CD14-positive monocyte (primary cell): ENCODE results near the gene GLI1. TPM values are rescaled to one million over a fixed set of nuclear protein-coding genes. Genes with fewer than 3 reads are reported as not detected.
"Not testable (repeated sequence)": the region's sequence is repeated elsewhere in the genome, so short reads cannot be mapped to it uniquely, and the experiment has no call there.

Source experiments
- DNase-seq, 3 donors: peaks; one replicate each; pipeline ENCODE4 v3.0.0-alpha.2; 2011 to 2022
- H2AFZ ChIP-seq: 2 replicates; pipeline ENCODE4 v1.6.0; 2012; ENCODE audit warnings: mild to moderate bottlenecking, low read depth, low read length, inconsistent platforms; ENCODE audit not compliant: insufficient read depth, poor library complexity, severe bottlenecking
- H3K27ac ChIP-seq, 2 donors: 1 replicate in 1 of 2; 2 replicates in 1 of 2; pipeline ENCODE4 v1.5.1; 2012 to 2013; ENCODE audit warnings: low read length in 2 of 2, control low read depth in 1 of 2, inconsistent platforms in 1 of 2, low read depth in 1 of 2, mild to moderate bottlenecking in 1 of 2
- H3K27me3 ChIP-seq, 2 donors: one replicate each; pipeline versions ENCODE4 v1.6.0 to v1.6.1; 2011 to 2013; ENCODE audit warnings: low read length in 2 of 2; ENCODE audit not compliant: control insufficient read depth in 2 of 2, insufficient read depth in 2 of 2
- H3K36me3 ChIP-seq, 2 donors: replicated peaks in 1 of 2; 1 replicate in 1 of 2; 2 replicates in 1 of 2; pipeline versions ENCODE4 v1.5.1 to v1.6.1; 2012 to 2013; ENCODE audit warnings: low read length in 2 of 2, control low read depth in 1 of 2, inconsistent platforms in 1 of 2, mild to moderate bottlenecking in 1 of 2; ENCODE audit not compliant: insufficient read depth in 2 of 2, control insufficient read depth in 1 of 2
- H3K4me1 ChIP-seq, 2 donors: 1 replicate in 1 of 2; 2 replicates in 1 of 2; pipeline versions ENCODE4 v1.5.1 to v1.6.1; 2012 to 2013; ENCODE audit warnings: low read length in 2 of 2, control low read depth in 1 of 2, inconsistent platforms in 1 of 2, mild to moderate bottlenecking in 1 of 2, moderate library complexity in 1 of 2; ENCODE audit not compliant: insufficient read depth in 2 of 2, control insufficient read depth in 1 of 2
- H3K4me2 ChIP-seq: replicated peaks from 2 replicates; pipeline ENCODE3; 2012; ENCODE audit warnings: low read length, moderate library complexity, mild to moderate bottlenecking; ENCODE audit not compliant: poor library complexity, severe bottlenecking; ENCODE audit errors: extremely low read depth
- H3K4me3 ChIP-seq, 3 experiments: fragments of 200-600 bp in 1 of 3; sonication (generic) in 1 of 3; replicated peaks in 1 of 3; 1 replicate in 2 of 3; 2 replicates in 1 of 3; pipeline ENCODE4 v1.5.1; 2011 to 2013; ENCODE audit warnings: low read length in 3 of 3, mild to moderate bottlenecking in 3 of 3, control low read depth in 2 of 3, low read depth in 2 of 3, inconsistent platforms in 1 of 3, moderate library complexity in 1 of 3
- H3K79me2 ChIP-seq: 2 replicates; pipeline ENCODE4 v1.6.0; 2012; ENCODE audit warnings: mild to moderate bottlenecking, control low read depth, inconsistent platforms, low read length, moderate library complexity; ENCODE audit not compliant: insufficient read depth
- H3K9ac ChIP-seq: 2 replicates; pipeline ENCODE4 v1.6.0; 2017; ENCODE audit warnings: low read length, mild to moderate bottlenecking; ENCODE audit not compliant: insufficient read depth, poor library complexity, severe bottlenecking
- H3K9me3 ChIP-seq, 2 donors: replicated peaks in 1 of 2; 1 replicate in 1 of 2; 2 replicates in 1 of 2; pipeline versions ENCODE4 v1.5.1 to v1.6.1; 2012 to 2013; ENCODE audit warnings: low read length in 2 of 2, control low read depth in 1 of 2; ENCODE audit not compliant: control insufficient read depth in 1 of 2, insufficient read depth in 1 of 2
- H4K20me1 ChIP-seq: 2 replicates; pipeline ENCODE4 v1.6.0; 2012; ENCODE audit warnings: mild to moderate bottlenecking, low read length, control low read depth, moderate library complexity; ENCODE audit not compliant: insufficient read depth
- H3K27ac Mint-ChIP-seq, 7 donors: one replicate each; pipeline ENCODE4 v1.8.0; 2020; ENCODE audit warnings: mild to moderate bottlenecking in 7 of 7, mixed read lengths in 7 of 7, moderate library complexity in 6 of 7, inconsistent platforms in 2 of 7
- H3K27me3 Mint-ChIP-seq, 3 donors: one replicate each; pipeline ENCODE4 v1.8.0; 2021 to 2022; ENCODE audit warnings: low read depth in 3 of 3, mild to moderate bottlenecking in 3 of 3, mixed read lengths in 3 of 3, moderate library complexity in 3 of 3, inconsistent platforms in 1 of 3
- H3K36me3 Mint-ChIP-seq, 2 donors: one replicate each; pipeline ENCODE4 v1.8.0; 2020; ENCODE audit warnings: mixed read lengths in 2 of 2, inconsistent platforms in 1 of 2, mild to moderate bottlenecking in 1 of 2
- H3K4me1 Mint-ChIP-seq: one replicate; pipeline ENCODE4 v1.8.0; 2020; ENCODE audit warnings: mild to moderate bottlenecking, mixed read lengths
- H3K4me3 Mint-ChIP-seq, 2 donors: one replicate each; pipeline ENCODE4 v1.8.0; 2020; ENCODE audit warnings: mild to moderate bottlenecking in 2 of 2, mixed read lengths in 2 of 2, moderate library complexity in 1 of 2
- H3K9me3 Mint-ChIP-seq, 7 donors: one replicate each; pipeline ENCODE4 v1.8.0; 2020 to 2022; ENCODE audit warnings: mixed read lengths in 7 of 7, mild to moderate bottlenecking in 6 of 7, moderate library complexity in 6 of 7, inconsistent platforms in 2 of 7
- CTCF ChIP-seq: fragments of 200-600 bp; IDR thresholded peaks from one replicate; pipeline ENCODE4 v1.8.0; 2022; ENCODE audit warnings: antibody characterized with exemption, mild to moderate bottlenecking
- WGBS: methylation state at CpG from one replicate; pipeline ENCODE4 v1.1.5; 2013; ENCODE audit warnings: missing lambda C conversion rate; ENCODE audit not compliant: insufficient coverage; 5-methylcytosine and 5-hydroxymethylcytosine counted together
- intact Hi-C, 2 donors: fragments of 100-400 bp; cut with micrococcal nuclease; formaldehyde crosslinking; loops; one replicate each; pipeline versions ENCODE4 v1.15.0 to v1.15.1; 2023
- polyA plus RNA-seq, 3 donors: library from polyadenylated mRNA; depleted of rRNA in 1 of 3; unstranded in 2 of 3; stranded (reverse) in 1 of 3; fragments of 300-500 nt in 2 of 3; fragments of >200 nt in 1 of 3; fragmentation: Illumina TruSeq in 2 of 3; gene quantifications; 1 replicate in 2 of 3; 2 replicates in 1 of 3; pipeline ENCODE4 v1.2.3, GENCODE V29; 2012 to 2021

Gene GLI1
- polyA plus RNA-seq, 3 donors, result 0.05 TPM; not detected in 2

- H3K27ac Mint-ChIP-seq, result peak overlapping the region in 5 of 7 donors; percentile 22 to 80 (median 57)
- DNase-seq, result no peak
- peak overlapping the region in 1 of 2 donors; percentile 47 for H3K4me3 Mint-ChIP-seq
- peak overlapping the region in 1 of 2 donors; percentile 56 for H3K27ac ChIP-seq
- H3K36me3 Mint-ChIP-seq, result peaks cover 71 to 72% of the 10 kb centered on the region in 2 donors
- peaks cover 28 to 30% of the 10 kb centered on the region in 2 donors for H3K4me1 ChIP-seq
- intact Hi-C loops, result no loop called here
- H3K9ac ChIP-seq, result no peak overlapping the region
- no peaks in the 10 kb centered on the region for H3K27me3 ChIP-seq
- H4K20me1 ChIP-seq, result peaks cover 58% of the 10 kb centered on the region
- H3K4me2 ChIP-seq, result no peak overlapping the region
- WGBS, result 92% methylated on average over 7 of the region's 11 CpGs
- no peak overlapping the region for H3K4me3 ChIP-seq
- peaks cover 0 to 1% (median 0%) of the 10 kb centered on the region in 3 donors for H3K27me3 Mint-ChIP-seq
- H3K4me1 Mint-ChIP-seq, result peaks cover 28% of the 10 kb centered on the region
- H3K36me3 ChIP-seq, result peaks cover 60 to 66% of the 10 kb centered on the region in 2 donors
- H3K79me2 ChIP-seq, result peaks cover 38% of the 10 kb centered on the region
- TF ChIP-seq CTCF, result no peak
- no peaks in the 10 kb centered on the region for H3K9me3 ChIP-seq
- peaks cover 0 to 2% (median 0%) of the 10 kb centered on the region in 7 donors for H3K9me3 Mint-ChIP-seq
- H2AFZ ChIP-seq, result no peak overlapping the region
These were observed 57.1 kb downstream of the GLI1 start for GRCh38 chr12:57516617-57517153.

GRCh38 chr12:57517187-57517586 is 57.6 kb downstream of the GLI1 start:
- Mint-ChIP-seq H3K4me3 (peak overlapping the region in 1 of 2 donors; percentile 47), H3K36me3 (peaks cover 66 to 67% of the 10 kb centered on the region in 2 donors), H3K9me3 (peaks cover 0 to 2% (median 0%) of the 10 kb centered on the region in 7 donors), H3K4me1 (peaks cover 33% of the 10 kb centered on the region), H3K27ac (peak overlapping the region in 4 of 7 donors; percentile 22 to 80 (median 66)), H3K27me3 (peaks cover 0 to 1% (median 0%) of the 10 kb centered on the region in 3 donors)
- Histone ChIP-seq H3K4me3 (no peak overlapping the region), H3K9ac (no peak overlapping the region), H3K4me2 (no peak overlapping the region), H3K36me3 (peaks cover 55 to 61% of the 10 kb centered on the region in 2 donors), H3K27ac (no peak overlapping the region), H3K79me2 (peaks cover 38% of the 10 kb centered on the region), H2AFZ (no peak overlapping the region), H3K9me3 (no peaks in the 10 kb centered on the region), H3K4me1 (peaks cover 33 to 35% of the 10 kb centered on the region in 2 donors), H4K20me1 (peaks cover 58% of the 10 kb centered on the region), H3K27me3 (no peaks in the 10 kb centered on the region)
- TF ChIP-seq CTCF, result no peak
- 80% methylated on average over 1 of the region's 1 CpG for WGBS
- no peak for DNase-seq
- intact Hi-C loops, result no loop called here

- Mint-ChIP-seq H3K27ac (peak overlapping the region in 3 of 7 donors; percentile 4 to 100 (median 99)), H3K36me3 (peaks cover 61 to 62% of the 10 kb centered on the region in 2 donors), H3K4me1 (peaks cover 33% of the 10 kb centered on the region), H3K4me3 (peak overlapping the region in 1 of 2 donors; percentile 97)
- H3K36me3 ChIP-seq, result peaks cover 50 to 55% of the 10 kb centered on the region in 2 donors
- H3K4me2 ChIP-seq, DNase-seq, intact Hi-C loops, H3K9me3 ChIP-seq, H3K27me3 ChIP-seq, H3K9ac ChIP-seq, H2AFZ ChIP-seq, H3K27me3 Mint-ChIP-seq, H3K9me3 Mint-ChIP-seq: not testable (repeated sequence)
- H3K27ac ChIP-seq, result peak overlapping the region in 1 of 2 donors; percentile 98
- peak overlapping the region in 1 of 3 experiments; percentile 96 for H3K4me3 ChIP-seq
- peaks cover 58% of the 10 kb centered on the region for H4K20me1 ChIP-seq
- H3K79me2 ChIP-seq, result peaks cover 38% of the 10 kb centered on the region
- H3K4me1 ChIP-seq, result peaks cover 35 to 37% of the 10 kb centered on the region in 2 donors
- WGBS, result 96% methylated on average over 8 of the region's 10 CpGs
These were observed 58.1 kb downstream of the GLI1 start for GRCh38 chr12:57517718-57518117.
